Erythroblast (primary cell): Measurements from ENCODE around the gene RGS9BP.

Experiments used
- GATA1 ChIP-seq: IDR thresholded peaks from 2 replicates; pipeline ENCODE4 v1.6.1; 2011; ENCODE audit warnings: low read depth, mild to moderate bottlenecking, control low read depth, low read length, moderate library complexity
- POLR2A ChIP-seq: IDR thresholded peaks from 2 replicates; pipeline ENCODE4 v1.6.1; 2011; ENCODE audit warnings: mild to moderate bottlenecking, low read length

GRCh38 chr19:32711747-32712146 lies 36.1 kb downstream of the RGS9BP start:
- TF ChIP-seq POLR2A (no peak), GATA1 (no peak)
